Fibroblast of upper back skin (primary cell): ENCODE data around the gene CTRB1.

Source experiments
- DNase-seq: peaks from one replicate; pipeline ENCODE4 v3.0.0-alpha.2; 2013

Gene CTRB1

DNA sequence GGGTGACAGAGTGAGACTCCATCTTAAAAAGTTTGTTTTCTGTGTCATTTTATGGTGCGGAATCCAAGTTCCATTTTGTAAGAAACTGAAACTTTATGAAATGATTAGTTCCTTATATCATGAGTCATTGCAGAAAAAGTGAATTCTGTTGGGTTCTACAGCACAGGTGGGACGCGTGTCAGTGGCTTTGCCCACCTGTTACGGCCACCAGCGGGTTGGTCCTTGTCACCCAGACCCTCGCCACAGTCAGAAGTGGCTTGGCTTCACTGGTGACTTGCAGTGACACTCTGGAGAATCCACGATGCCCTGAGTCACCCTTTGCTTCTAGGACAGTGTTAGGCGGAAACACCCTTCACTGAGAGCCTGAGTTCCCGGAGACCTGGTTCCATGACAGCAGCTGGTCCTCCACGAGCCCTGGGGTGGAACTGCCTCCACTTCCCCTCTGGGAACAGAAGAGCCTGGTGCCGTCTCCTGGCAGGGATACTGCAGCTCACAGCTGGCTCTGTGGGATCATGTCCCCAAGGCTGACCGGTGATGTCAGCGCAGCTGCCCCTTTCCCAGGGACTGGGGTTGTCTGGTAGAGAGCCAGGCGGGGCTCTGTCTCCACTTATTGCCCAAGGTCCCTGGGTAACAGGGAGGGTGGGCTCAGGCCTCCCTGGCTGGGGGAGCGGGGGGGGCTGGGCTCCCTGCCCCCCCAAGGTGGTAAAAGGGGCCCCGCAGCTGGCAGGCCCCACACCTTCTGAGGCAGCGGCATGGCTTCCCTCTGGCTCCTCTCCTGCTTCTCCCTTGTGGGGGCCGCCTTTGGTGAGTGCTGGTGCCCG lies at the start of gene CTRB1:
Gene CTRB1 (plus strand): TSS at position 733 of the 821 bp plus-strand sequence. CDS start 20 bp downstream, at position 753.
- DNase-seq, result no peak

DNA sequence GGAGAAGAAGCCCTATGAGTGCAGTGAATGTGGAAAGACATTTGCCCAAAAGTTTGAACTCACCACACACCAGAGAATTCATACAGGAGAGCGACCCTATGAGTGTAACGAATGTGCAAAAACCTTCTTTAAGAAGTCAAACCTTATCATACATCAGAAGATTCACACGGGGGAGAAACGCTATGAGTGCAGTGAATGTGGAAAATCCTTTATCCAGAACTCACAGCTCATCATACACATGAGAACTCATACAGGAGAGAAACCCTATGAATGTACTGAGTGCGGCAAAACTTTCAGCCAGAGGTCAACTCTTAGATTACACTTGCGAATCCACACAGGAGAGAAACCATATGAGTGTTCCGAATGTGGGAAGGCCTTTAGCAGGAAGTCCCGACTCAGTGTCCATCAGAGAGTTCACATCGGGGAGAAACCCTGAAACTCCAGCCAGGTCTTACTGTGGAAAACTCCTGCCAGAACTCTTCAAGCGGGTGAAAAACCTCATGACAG lies 48.8 kb upstream of the CTRB1 start:
- no peak for DNase-seq

DNA sequence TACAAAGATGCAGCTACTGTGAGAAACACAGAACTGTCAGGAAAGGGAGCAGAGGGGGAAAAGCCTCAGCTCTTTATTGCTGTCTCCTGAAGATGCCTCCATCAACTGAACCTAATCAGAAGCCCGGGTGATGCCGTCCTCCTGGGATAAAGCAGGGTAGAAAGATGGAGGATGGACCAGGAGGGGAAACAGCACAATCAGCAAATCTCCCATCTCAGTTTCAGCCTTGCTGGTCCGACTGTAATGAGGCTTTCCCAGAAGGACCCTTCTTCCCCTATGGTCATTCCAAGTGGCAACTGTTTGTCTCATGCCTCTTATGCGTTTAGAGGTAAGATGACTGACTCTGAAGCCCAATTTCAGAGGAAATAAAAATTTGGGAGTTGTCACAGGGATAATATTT lies 46.2 kb upstream of the CTRB1 start:
- DNase-seq, result no peak

DNA sequence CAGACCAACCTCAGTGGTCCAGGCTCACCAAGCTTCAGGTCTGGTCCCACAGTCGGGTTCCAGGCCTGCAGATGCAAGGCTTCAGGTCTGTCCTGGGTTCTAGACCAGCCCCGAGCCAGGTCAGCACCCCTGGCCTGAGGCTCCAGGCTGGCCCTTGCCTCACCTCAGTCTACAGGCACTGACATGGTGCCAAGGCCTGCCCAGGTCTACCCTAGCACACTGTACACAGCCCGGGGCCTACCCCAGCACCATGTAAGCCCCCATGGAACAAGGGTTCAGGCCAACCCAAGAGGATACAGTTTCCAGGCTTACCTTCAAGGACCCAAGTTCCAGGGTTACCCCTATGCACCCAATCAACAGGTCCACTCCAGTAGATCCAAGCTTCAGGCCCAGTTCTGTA lies 43.7 kb upstream of the CTRB1 start:
- no peak for DNase-seq

DNA sequence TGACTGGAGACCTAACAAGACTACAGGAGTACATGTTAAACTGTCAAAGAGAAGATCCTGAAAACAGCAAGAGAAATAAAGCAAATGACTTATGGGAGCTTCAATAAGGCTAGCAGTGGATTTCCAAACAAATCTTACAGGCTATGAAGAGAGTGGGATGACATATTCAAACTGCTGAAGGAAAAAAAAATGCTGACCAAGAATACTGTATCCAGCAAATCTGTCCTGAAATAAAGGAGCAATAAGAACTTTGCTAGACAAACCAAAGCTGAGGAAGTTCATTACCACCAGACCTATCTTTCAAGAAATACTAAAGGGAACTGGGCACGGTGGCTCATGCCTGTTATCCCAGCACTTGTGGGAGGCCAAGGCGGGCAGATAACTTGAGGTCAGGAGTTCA lies 41.9 kb upstream of the CTRB1 start:
- no peak for DNase-seq

DNA sequence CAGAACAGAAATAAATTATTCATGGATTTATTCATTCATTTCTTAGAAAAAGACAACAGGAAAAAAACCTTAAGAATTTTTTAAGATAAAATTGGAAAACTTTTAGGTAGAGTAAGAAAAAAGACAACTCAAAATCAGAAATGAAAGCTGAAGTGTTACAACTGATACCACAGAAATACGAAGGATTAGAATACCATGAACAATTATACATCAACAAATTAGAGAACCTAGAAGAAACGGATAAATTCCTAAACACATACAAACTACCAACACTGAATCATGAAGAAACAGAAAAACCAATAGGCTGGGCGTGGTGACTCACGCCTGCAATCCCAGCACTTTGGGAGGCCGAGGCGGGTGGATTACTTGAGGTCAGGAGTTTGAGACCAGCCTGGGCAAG lies 39.6 kb upstream of the CTRB1 start:
- no peak for DNase-seq

DNA sequence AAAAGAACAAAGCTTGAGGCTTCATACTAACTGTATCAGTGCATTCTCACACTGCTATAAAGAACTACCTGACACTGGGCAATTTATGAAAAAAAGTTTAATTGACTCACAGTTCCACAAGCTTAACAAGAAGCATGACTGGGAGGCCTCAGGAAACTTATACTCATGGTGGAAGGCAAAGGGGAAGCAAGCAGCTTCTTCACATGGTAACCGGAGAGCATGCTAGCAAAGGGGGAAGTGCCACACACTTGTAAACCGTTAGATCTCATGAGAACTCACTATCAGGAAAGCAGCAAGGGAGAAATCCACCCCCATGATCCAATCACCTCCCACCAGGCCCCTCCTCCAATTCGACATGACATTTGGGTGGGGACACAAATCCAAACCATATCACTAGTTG lies 37.2 kb upstream of the CTRB1 start:
- DNase-seq, result no peak

DNA sequence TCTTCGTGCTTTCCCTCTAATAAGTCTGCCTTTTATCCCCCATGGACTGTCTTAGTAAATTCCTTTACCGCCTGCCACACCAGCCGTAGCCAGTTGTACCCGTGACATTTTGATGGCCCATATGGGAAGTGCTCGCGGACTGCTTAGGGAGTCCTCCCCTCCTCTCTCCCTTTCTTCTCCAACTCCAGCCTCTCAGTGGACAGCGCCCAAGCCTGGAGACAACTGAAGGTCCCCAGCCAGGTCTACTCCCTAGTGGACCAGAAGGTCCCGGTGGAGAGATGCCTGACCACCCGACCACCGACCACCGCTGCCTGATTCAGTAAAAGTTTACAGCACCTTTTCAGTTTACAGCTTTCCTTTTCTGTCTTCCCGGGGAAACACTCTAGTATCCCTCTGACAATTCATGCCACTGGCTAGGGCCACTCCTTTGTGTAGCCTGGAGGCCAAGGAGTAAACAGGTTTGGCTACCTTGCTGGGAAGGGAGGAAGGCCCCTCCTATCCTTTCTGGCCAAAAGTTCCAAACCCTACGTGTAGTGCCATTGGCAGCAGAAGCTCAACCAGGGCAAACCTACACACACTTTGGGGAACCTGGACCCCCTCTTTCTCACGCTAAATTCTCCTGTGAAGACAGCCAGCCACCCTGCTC lies 29.8 kb upstream of the CTRB1 start:
- DNase-seq, result no peak

DNA sequence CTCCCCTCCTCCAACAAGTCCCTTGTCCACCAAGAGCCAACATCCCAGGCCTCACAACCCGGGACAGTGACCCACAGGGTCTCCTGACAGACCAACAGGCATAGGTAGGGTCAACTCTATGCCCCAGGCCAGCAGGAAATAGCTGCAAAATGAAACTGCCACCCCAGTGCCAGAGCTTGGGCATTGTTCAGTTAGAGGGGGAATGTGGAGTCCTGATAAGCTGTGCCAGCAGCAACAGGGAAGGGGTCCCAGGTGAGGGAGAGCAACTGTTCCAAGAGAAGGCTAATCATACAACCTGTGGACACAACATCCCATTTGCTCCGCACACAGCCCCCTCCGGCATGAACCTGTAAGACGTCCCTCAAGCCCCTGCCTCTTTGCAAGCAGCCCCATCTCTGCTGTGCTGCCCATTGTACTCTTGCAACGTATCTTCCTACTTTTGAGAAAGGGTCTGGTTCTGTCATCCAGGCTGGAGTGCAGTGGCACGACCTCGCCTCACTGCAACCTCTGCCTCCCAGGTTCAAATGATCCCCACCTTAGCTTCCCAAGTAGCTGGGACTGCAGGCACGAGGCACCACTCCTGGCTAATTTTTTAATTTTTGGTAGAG lies 29.0 kb upstream of the CTRB1 start:
- no peak for DNase-seq

DNA sequence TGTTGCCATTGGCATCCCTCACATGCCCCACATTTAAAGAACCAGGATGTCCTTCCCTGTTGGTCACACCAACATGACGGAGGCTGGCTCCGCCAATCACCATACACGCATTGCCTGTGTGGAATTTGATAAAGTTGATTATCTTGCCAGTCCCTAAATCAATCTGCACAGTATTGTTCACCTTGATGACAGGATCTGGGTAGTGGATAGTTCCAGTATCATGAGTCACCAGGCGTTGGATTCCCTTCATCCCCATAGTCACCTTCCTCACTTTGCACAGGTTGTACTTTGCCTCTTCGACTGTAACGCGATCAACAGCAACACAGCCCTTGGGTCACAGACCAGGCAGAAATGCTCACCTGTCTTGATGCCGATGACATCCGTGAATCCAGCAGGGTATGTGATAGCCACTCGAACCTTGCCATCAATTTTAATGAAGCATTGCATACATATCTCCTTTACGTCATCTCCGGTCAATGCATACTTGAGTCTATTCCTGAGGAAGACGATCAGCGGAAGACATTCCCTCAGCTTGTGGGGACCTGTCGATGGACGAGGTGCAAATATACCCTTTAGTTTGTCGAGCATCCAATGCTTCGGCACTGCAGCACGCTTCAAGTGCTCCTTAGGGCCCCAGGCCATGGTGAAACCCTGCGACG lies 26.1 kb upstream of the CTRB1 start:
- DNase-seq, result no peak

DNA sequence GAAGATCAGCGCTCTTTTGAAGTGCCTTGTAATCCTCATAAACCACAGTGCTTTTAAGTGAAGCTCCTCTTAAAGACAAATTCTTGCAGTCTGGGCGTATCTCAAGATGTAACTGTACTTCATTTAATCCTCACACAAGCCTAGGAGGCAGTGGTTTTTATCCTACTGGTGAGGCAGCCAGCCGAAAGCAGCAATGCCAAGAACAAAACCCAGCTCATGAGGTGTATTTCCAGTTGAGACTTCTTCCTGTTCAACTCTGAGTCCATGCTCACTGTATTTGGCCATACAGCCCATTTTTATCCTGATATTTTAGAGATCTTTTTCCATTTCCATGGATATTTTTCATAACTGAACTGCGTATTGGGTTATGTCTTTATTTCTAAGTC lies 25.5 kb upstream of the CTRB1 start:
- no peak for DNase-seq

DNA sequence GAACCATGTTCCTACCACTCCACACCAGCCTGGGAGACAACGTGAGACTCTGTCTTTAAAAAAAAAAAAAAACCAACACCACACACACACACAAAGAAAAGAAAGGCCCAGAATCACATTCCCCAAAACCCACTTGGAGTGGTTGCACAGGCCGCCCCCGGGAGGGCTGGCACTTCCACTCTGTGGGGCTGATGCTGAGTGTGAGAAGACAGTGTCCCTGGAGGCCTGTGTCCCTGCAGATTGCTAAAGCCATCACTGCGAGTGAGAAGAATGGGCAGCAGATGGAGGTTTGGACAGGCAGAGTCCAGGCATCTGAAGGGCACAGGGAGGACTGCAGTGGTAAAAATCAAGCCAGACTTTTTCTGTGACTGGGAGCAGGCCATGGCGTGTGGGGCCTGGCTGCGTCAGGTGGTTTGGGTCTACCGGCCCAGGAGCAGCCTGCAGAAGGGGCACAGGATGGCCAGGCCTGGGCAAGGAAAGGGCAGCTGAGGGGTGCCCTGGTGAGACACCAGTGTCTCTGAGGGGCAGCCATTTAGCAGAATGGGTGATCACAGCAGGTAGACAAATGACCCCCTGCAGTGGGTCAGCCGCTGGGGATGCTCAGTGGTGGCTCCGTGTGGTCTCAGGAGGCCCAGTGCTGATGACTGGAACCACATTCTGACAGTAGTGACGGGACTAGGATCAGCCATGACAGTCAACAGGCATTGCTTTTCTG lies 24.9 kb upstream of the CTRB1 start:
- DNase-seq, result no peak

DNA sequence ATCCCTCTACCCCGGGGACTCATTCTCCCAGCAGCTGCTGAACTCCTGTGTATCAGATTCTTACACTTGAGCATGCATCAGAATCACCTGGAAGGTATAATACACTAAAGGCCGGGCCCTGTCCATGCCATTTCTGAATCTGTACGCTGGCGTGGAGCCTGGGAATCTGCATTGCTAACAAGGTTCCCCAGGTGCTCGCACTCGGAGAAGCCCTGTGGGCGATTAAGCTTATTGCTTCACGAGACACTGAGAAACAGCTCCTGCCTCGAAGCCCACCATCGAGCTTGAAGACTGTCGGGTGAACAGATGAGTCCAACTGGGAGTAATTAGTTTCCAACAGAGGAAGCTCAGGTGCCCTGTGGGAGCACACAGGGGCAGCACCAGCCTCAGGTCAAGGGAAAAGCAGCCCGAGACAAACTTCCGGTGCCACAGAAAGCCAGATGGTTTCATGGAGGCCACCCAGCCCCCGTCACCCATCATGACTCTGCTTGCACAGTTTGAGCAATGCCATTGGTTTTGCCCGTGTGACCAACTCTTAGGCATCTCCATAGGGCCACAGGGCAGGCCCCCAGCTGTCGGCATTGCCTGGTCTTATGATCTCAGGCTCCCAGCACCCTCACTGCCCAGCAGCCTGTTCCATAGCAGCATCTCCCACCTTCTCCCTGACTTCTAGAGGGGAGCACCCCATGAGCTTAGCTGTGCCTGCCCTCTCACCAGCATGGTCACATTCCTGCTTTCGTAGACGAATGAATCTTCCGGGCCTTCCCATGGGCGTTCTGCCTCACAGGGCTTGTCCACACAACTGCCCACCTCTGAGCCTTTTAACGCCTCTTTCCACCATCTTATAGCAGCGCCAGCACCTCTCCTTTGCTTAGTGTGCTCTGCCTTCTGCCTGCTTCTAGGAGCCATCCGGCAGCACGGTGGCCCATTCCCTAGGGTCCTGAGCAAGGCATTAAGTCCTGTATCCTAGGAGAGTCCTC lies 22.7 kb upstream of the CTRB1 start:
- DNase-seq, result no peak

DNA sequence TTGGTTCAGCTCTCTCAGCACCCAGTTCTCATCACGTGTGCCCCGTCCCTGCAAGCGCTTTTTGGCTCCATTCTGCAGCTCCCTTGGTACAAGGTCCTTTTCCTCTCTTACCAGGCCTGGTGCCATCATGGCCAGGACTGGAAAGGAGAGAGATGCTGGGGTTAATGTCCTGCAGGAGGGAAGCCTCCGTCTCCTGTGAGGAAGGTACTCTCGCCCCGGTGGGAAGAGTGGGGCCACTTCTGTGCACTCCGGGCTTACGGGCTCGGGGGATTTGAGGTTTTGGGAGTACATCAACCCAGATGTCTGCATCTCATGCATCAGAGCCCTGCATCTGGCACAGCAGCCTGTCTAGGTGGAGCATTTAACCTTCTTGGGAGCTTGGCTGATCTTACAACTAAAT lies 22.0 kb upstream of the CTRB1 start:
- DNase-seq, result no peak

DNA sequence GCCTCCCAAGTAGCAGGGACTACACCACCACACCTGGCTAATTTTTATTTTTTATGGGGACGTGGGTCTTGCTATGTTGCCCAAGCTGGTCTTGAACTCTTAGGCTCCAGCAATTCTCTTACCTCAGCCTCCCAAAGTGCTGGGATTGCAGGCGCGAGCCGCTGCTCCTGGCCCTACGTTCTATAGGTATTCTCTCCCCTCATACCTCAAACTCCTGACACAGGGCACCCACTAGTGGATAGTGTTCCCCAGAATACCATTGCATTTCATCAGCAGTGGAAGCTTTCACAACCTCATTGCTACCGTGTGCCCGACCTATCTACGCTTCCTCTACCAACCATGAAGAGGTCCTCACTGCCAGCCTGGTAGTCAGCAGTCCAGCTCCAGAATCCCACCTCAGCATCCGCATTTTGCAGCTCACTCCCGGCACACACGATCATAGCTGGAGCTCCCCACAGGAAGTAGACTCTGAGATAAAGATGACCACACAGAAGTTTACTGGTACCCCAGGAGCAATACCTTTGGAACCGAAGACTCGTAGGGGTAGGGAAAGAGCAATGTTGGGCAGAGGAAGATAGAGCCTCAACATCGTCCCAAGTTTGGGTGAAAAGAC lies 21.2 kb upstream of the CTRB1 start:
- no peak for DNase-seq

DNA sequence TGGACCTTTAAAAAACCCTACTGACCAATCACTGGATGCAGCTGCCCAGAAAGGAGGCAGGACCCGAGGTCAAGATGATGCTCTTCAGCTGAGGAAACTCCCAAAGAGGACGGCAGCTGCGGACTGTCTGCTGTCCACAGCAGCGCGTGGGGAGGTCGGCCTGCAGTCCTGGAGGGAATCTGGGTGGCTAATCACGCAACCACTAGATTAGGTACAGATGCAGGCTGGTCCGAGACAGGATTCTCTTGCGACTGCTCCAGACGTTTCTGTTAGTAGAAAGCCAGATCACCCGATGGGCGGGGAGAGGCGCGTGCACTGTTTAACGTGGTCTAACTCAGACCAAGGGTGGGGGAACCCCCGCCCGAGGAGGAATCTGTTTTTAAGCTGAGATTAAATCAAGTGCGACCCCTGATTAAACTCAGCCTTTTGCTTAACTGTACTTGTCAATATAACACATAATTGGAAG lies 20.6 kb upstream of the CTRB1 start:
- peak; percentile 42 for DNase-seq

DNA sequence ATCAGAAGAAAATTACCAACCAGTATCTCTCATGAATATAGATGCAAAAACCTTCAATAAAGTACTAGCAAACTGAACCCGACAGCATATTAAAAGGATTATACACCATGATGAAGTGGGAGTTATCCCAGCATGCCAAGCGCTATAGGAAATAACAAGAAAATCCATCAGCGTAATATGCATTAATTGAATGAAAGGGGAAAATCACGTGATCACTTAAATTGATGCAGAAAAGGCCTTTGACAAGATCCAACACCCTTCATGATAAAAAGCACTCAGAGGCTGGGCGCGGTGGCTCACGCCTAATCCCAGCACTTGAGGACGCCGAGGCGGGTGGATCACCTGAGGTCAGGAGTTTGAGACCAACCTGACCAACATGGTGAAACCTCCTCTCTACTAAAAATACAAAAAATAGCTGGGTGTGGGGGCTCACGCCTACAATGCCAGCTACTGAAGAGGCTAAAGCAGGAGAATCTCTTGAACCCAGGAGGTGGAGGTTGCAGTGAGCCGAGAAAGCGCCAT lies 16.7 kb upstream of the CTRB1 start:
- DNase-seq, result no peak

DNA sequence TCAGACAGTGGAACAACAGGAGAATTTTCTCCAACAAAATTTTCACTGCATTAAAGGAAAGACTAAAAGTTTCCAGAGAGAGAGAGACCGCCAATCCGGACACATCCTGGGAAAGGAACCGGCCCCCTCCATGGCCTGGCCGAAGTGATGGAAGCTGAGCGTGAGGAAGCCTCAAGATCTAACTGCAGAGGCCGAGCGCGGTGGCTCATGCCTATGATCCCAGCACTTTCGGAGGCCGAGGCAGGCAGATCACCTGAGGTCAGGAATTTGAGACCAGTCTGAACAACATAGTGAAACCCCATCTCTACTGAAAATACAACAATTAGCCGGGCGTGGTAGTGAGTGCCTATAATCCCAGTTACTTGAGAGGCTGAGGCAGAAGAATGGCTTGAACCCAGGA lies 15.7 kb upstream of the CTRB1 start:
- DNase-seq, result no peak

DNA sequence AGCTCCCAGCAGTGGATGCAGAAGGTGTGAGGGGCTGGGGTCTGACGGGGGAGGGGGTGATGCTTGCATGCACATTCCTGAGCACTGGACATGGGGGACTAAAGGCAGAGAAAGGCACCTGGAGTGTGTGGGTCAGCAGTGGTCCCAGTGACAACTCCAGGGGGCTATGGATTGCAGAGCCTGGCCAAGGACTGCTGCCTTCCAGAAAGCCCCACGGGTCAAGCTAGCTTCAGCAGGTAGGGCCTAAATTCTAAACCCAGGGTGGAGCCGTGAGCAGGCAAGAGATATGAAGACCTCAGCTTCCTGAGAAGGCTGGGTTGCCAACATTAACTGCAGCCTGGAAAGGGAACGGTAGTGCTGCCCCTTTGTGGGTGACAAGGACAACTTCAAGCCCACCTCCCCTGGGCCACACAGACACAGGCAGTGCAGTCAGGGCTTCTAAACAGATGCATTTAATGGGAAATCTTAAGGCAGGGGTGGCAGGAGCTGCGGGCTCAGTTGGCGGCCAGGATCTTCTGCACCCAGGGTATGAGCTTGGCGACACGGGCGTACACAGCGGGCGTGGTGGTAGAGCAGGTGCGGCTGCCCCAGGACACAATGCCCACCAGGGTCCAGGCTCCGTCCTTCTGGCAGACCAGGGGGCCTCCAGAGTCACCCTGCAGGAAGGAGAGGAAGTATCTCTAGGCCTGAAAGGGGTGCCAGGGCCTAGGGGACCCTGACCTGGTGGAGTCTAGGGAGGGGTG lies 14.9 kb upstream of the CTRB1 start:
- DNase-seq, result no peak

DNA sequence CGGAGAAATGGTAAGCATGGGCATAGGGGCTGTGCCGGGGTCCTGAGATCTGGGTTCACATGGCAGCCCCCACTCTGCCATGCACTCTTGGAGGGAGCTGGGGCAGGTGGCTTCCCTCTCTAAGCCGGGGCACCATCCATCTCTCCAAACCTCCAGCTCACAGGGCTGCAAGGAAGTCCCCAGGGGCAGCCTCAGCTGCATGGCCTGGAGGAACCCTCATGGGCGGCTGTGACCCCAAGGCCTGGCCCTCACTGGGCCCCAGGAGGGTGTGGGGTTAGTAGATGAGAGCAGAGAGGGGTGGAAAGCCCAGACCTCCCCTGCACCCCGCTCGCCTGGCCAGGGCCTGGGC lies 14.4 kb upstream of the CTRB1 start:
- no peak for DNase-seq
